GM12878 (cell line): ENCODE measurements around the gene HNRNPM. TPM values are rescaled to one million over a fixed set of nuclear protein-coding genes. Genes with fewer than 3 reads are reported as not detected.

Experiments
- ATF7 ChIP-seq: fragments of 450-650 bp; IDR thresholded peaks from 2 replicates; pipeline ENCODE4 v1.6.1; 2016; ENCODE audit warnings: low read depth, mild to moderate bottlenecking
- BACH1 ChIP-seq: fragments of 450-650 bp; IDR thresholded peaks from 2 replicates; pipeline ENCODE4 v1.6.1; 2017; ENCODE audit warnings: mild to moderate bottlenecking, borderline replicate concordance
- BHLHE40 ChIP-seq, 2 experiments: fragments of 450-650 bp in 1 of 2; IDR thresholded peaks; 2 replicates each; pipeline ENCODE4 v1.6.1; 2011 to 2017; ENCODE audit warnings: low read depth in 2 of 2, borderline replicate concordance in 1 of 2, improper control_type of control experiment in 1 of 2, low read length in 1 of 2, mild to moderate bottlenecking in 1 of 2
- EP300 ChIP-seq, 2 experiments: fragments of 150-350 bp in 1 of 2; IDR thresholded peaks; 2 replicates each; pipeline ENCODE4 v1.6.1; 2011 to 2012; ENCODE audit warnings: low read depth in 2 of 2, low read length in 2 of 2, borderline replicate concordance in 1 of 2, improper control_type of control experiment in 1 of 2, inconsistent platforms in 1 of 2; ENCODE audit not compliant: control insufficient read depth in 1 of 2
- JUNB ChIP-seq: IDR thresholded peaks from 2 replicates; pipeline ENCODE4 v1.6.1; 2016; ENCODE audit warnings: antibody characterized with exemption, mild to moderate bottlenecking
- JUND ChIP-seq: IDR thresholded peaks from 2 replicates; pipeline ENCODE4 v1.6.1; 2012; ENCODE audit warnings: low read depth, mild to moderate bottlenecking, low read length, improper control_type of control experiment, moderate library complexity
- LARP7 ChIP-seq: fragments of 450-650 bp; IDR thresholded peaks from 2 replicates; pipeline ENCODE4 v1.6.1; 2017; ENCODE audit warnings: mild to moderate bottlenecking
- MEF2B ChIP-seq: fragments of 450-650 bp; IDR thresholded peaks from 2 replicates; pipeline ENCODE4 v1.6.1; 2018; ENCODE audit warnings: mild to moderate bottlenecking, moderate library complexity; ENCODE audit not compliant: partially characterized antibody, poor library complexity, severe bottlenecking
- MXI1 ChIP-seq: fragments of 150-350 bp; IDR thresholded peaks from 2 replicates; pipeline ENCODE4 v1.6.1; 2011; ENCODE audit warnings: low read depth, mild to moderate bottlenecking, inconsistent platforms, low read length, improper control_type of control experiment
- NFYB ChIP-seq: IDR thresholded peaks from 2 replicates; pipeline ENCODE4 v1.6.1; 2011; ENCODE audit warnings: low read depth, mild to moderate bottlenecking, low read length, improper control_type of control experiment, moderate library complexity; ENCODE audit not compliant: insufficient read depth
- NKRF ChIP-seq: fragments of 450-650 bp; conservative IDR thresholded peaks from 2 replicates; pipeline ENCODE4 v1.6.1; 2017; ENCODE audit warnings: mild to moderate bottlenecking, moderate library complexity
- PAX5 ChIP-seq: IDR thresholded peaks from 2 replicates; pipeline ENCODE4 v1.6.1; 2011; ENCODE audit warnings: low read depth, low read length, borderline replicate concordance
- POLR2AphosphoS2 ChIP-seq: IDR thresholded peaks from 2 replicates; pipeline ENCODE4 v1.6.1; 2011; ENCODE audit warnings: low read depth, mild to moderate bottlenecking, low read length, improper control_type of control experiment, moderate library complexity
- RAD51 ChIP-seq: fragments of 450-650 bp; IDR thresholded peaks from 2 replicates; pipeline ENCODE4 v1.6.1; 2016; ENCODE audit warnings: moderate library complexity, mild to moderate bottlenecking, inconsistent platforms
- SMC3 ChIP-seq: IDR thresholded peaks from 2 replicates; pipeline ENCODE4 v1.6.1; 2011; ENCODE audit warnings: low read length, improper control_type of control experiment, borderline replicate concordance
- SUZ12 ChIP-seq: fragments of 200-600 bp; sonication (generic); IDR thresholded peaks from one replicate; pipeline ENCODE4 v1.6.1; 2018; ENCODE audit warnings: antibody characterized with exemption, mild to moderate bottlenecking; ENCODE audit not compliant: unreplicated experiment
- TCF12 ChIP-seq: IDR thresholded peaks from 2 replicates; pipeline ENCODE4 v1.6.1; 2011; ENCODE audit warnings: low read depth, mild to moderate bottlenecking, low read length
- ZBTB40 ChIP-seq: fragments of 450-650 bp; IDR thresholded peaks from 2 replicates; pipeline ENCODE4 v1.6.1; 2016; ENCODE audit warnings: mild to moderate bottlenecking, moderate library complexity, borderline replicate concordance
- ZSCAN29 ChIP-seq: fragments of 450-650 bp; IDR thresholded peaks from 2 replicates; pipeline ENCODE4 v1.6.1; 2017; ENCODE audit warnings: mild to moderate bottlenecking, moderate library complexity
- polyA plus RNA-seq, 11 experiments: library from polyadenylated mRNA; depleted of rRNA in 4 of 11; unstranded in 6 of 11; stranded (reverse) in 5 of 11; fragments of >200 nt; fragmentation: Nextera tagmentation in 4 of 11; fragmentation: Illumina TruSeq in 1 of 11; extraction: Ambion mirVana in 4 of 11; extraction: Trizol in 1 of 11; gene quantifications; 1 replicate in 1 of 11; 2 replicates in 10 of 11; pipeline versions ENCODE4 v1.2.1 to v1.2.3, GENCODE V29; 2011 to 2016; ENCODE audit warnings: inconsistent platforms in 2 of 11, missing spikeins in 2 of 11, low read depth in 1 of 11
- total RNA-seq, 4 experiments: library from RNA; depleted of rRNA in 3 of 4; stranded (reverse); fragments of >200 nt in 3 of 4; fragmentation: Illumina TruSeq in 1 of 4; extraction: Trizol in 1 of 4; gene quantifications; 2 replicates each; pipeline versions ENCODE4 v1.2.1 to v1.2.3, GENCODE V29; 2013 to 2021
- TF ChIP-seq, protein P1 (sequence below): fragments of 150-350 bp; IDR thresholded peaks from 2 replicates; pipeline ENCODE4 v1.6.1; 2016; ENCODE audit warnings: low read depth, low read length

The HNRNPM gene
- total and polyA plus RNA-seq, 10 of the 15 experiments (the other 5 are each of a cell fraction or from before 2014, with no cell fraction given) = 14.3 to 415 (median 198) TPM

DNA sequence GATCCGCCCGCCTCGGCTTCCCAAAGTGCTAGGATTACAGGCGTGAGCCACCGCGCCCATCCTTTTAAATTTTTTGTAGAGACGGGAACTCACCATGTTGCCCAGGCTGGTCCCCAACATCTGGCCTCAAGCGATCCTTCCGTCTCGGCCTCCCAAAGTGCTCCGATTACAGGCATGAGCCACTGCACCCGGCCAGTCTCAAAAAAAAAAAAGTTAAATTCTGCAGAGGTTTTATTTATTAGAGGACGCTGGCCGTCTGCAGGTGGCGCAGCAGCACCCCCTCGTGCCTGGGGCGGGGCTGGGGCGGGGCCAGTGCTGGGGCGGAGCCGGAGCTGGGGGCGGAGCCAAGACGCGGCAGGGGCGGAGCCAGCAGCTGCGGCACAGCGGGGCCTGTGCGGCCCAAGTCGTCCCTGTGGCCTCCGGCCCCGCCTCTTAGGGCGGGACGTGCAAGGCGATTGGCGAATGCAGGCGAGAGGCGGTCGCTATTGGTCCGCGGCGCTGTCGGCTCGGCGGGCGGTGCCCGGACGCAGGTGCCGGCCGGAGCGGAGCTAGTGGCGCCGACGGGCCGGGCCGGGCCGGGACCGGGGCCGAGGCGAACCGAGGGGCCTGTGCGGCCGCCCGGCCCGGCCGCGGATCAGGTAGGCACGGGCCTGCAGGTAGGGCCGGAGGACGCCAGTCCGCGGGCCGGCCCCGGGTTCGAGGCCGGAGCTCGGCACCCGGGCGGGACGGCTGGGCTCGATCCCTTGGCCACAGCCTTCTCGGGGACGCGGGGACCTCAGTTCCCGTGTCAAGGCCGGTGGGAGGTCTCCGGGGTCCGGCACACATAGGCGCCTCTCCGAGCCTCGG lies 31.8 kb upstream of the HNRNPM start, which contains the start of gene MARCHF2 (continued):
- TF ChIP-seq, protein P1, sequence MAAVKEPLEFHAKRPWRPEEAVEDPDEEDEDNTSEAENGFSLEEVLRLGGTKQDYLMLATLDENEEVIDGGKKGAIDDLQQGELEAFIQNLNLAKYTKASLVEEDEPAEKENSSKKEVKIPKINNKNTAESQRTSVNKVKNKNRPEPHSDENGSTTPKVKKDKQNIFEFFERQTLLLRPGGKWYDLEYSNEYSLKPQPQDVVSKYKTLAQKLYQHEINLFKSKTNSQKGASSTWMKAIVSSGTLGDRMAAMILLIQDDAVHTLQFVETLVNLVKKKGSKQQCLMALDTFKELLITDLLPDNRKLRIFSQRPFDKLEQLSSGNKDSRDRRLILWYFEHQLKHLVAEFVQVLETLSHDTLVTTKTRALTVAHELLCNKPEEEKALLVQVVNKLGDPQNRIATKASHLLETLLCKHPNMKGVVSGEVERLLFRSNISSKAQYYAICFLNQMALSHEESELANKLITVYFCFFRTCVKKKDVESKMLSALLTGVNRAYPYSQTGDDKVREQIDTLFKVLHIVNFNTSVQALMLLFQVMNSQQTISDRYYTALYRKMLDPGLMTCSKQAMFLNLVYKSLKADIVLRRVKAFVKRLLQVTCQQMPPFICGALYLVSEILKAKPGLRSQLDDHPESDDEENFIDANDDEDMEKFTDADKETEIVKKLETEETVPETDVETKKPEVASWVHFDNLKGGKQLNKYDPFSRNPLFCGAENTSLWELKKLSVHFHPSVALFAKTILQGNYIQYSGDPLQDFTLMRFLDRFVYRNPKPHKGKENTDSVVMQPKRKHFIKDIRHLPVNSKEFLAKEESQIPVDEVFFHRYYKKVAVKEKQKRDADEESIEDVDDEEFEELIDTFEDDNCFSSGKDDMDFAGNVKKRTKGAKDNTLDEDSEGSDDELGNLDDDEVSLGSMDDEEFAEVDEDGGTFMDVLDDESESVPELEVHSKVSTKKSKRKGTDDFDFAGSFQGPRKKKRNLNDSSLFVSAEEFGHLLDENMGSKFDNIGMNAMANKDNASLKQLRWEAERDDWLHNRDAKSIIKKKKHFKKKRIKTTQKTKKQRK = peak; percentile 60; the same call in 1 of the 2 replicates
- TF ChIP-seq TCF12 (0 out of 2 replicates have a peak, but pooled peaks have one; percentile 31), BACH1 (peak; percentile 72), SMC3 (peak; percentile 57), JUNB (no peak), SUZ12 (no peak), LARP7 (peak; percentile 89), NFYB (peak; percentile 88; the same call in 1 of the 2 replicates), NKRF (peak; percentile 85), JUND (no peak), MEF2B (no peak), MXI1 (no peak), RAD51 (no peak), ATF7 (no peak), ZSCAN29 (no peak), POLR2AphosphoS2 (no peak), BHLHE40 (IDR thresholded peaks at IDR 0.05; ENCODE audit: borderline replicate concordance in 1 of 2, low read depth in 2 of 2, low read length in 1 of 2) (peak; percentile 88 to 92), ZBTB40 (no peak), EP300 (IDR thresholded peaks at IDR 0.05; ENCODE audit: borderline replicate concordance in 1 of 2, control insufficient read depth in 1 of 2, low read depth in 2 of 2, low read length in 2 of 2) (no peak), PAX5 (no peak)
